HG03521 (cell line): ENCODE results near the gene CHST13.

Experiments used
- ATAC-seq: cut with Tn5 transposase; IDR thresholded peaks from one replicate; pipeline ENCODE4 v1.9.1; 2021; ENCODE audit warnings: mild to moderate bottlenecking, moderate library complexity; ENCODE audit not compliant: unreplicated experiment

Gene CHST13

GRCh38 chr3:126523745-126524428 is at the start of gene CHST13:
CHST13 (plus strand) TSS chr3:126524155; CDS start chr3:126524333, 178 bp downstream.
- no peak for ATAC-seq

- ATAC-seq: peak; percentile 13
Observed at GRCh38 chr3:126474498-126475412, 49.2 kb upstream of the CHST13 start.

GRCh38 chr3:126475413-126476114 is 48.4 kb upstream of the CHST13 start, which contains the start of gene ZXDC:
ZXDC (minus strand) TSS chr3:126475891; CDS start chr3:126475865, 26 bp downstream.
- peak; percentile 77 for ATAC-seq

GRCh38 chr3:126476166-126477060 is 47.5 kb upstream of the CHST13 start:
- ATAC-seq: peak; percentile 24

- ATAC-seq: no peak
Observed at GRCh38 chr3:126477061-126477380, 46.9 kb upstream of the CHST13 start.

- ATAC-seq: no peak
Observed at GRCh38 chr3:126478581-126479310, 45.2 kb upstream of the CHST13 start.

GRCh38 chr3:126479642-126480041 is 44.3 kb upstream of the CHST13 start:
- ATAC-seq: no peak

GRCh38 chr3:126480206-126480605 is 43.7 kb upstream of the CHST13 start:
- ATAC-seq: no peak

- no peak for ATAC-seq
Observed at GRCh38 chr3:126480861-126481260, 43.1 kb upstream of the CHST13 start.

GRCh38 chr3:126481808-126482502 is 42.0 kb upstream of the CHST13 start:
- ATAC-seq: no peak

- no peak for ATAC-seq
Observed at GRCh38 chr3:126482503-126483255, 41.3 kb upstream of the CHST13 start.

- ATAC-seq: no peak
Observed at GRCh38 chr3:126483321-126483761, 40.6 kb upstream of the CHST13 start.

GRCh38 chr3:126484148-126484547 is 39.8 kb upstream of the CHST13 start:
- no peak for ATAC-seq

GRCh38 chr3:126484662-126485061 is 39.3 kb upstream of the CHST13 start:
- no peak for ATAC-seq

- no peak for ATAC-seq
Observed at GRCh38 chr3:126485176-126485897, 38.6 kb upstream of the CHST13 start.

- ATAC-seq: no peak
Observed at GRCh38 chr3:126485956-126486355, 38.0 kb upstream of the CHST13 start.

- ATAC-seq: no peak
Observed at GRCh38 chr3:126486360-126486847, 37.6 kb upstream of the CHST13 start.
